GM12878 (cell line): ENCODE measurements around the gene SF1. TPM values are rescaled to one million over a fixed set of nuclear protein-coding genes. Genes with fewer than 3 reads are reported as not detected.

Experiments used
- ATAC-seq: fragments of 200-7000 bp; cut with Tn5 transposase; 3 replicates; pipeline ENCODE4 v1.9.1; 2020; ENCODE audit warnings: mild to moderate bottlenecking, moderate library complexity
- BruUV-seq: library from RNA; stranded (reverse); fragments of 400-500 nt; replicated peaks from 2 replicates; lab custom pipeline; 2021; lab: Mats Ljungman, UMichigan
- CTCF ChIA-PET: fragments of 300-600 bp; sonication (Branson Sonifier 250); formaldehyde crosslinking; extraction: SDS; loops from one replicate; lab custom pipeline; 2021; ENCODE audit warnings: inconsistent platforms; lab: Yijun Ruan, JAX
- POLR2A ChIA-PET: fragments of 350-600 bp; formaldehyde crosslinking; extraction: SDS; loops from one replicate; lab custom pipeline; 2021; ENCODE audit warnings: inconsistent platforms; lab: Charles Lee
- RAD21 ChIA-PET: fragments of 300-600 bp; sonication (Branson Sonifier 250); formaldehyde crosslinking; loops from one replicate; lab custom pipeline; 2023; ENCODE audit warnings: antibody characterized with exemption; ENCODE audit not compliant: unreplicated experiment; lab: Charles Lee
- SMC1A ChIA-PET: fragments of 300-600 bp; sonication (Branson Sonifier 250); formaldehyde crosslinking; loops from one replicate; lab custom pipeline; 2023; ENCODE audit not compliant: unreplicated experiment, uncharacterized antibody; lab: Charles Lee
- DNase-seq: peaks from one replicate; pipeline ENCODE4 v3.0.0-alpha.2; 2011; ENCODE audit warnings: low read depth, low spot score
- FAIRE-seq: peaks from 3 replicates; lab custom pipeline; 2011; peaks lifted over from hg19 to GRCh38; lab: Jason Lieb, UNC
- H2AFZ ChIP-seq: 2 replicates; pipeline ENCODE4 v1.6.0; 2011; ENCODE audit warnings: low read depth, low read length, control low read depth; ENCODE audit not compliant: control insufficient read depth
- H3K27ac ChIP-seq: 2 replicates; pipeline ENCODE4 v1.5.1; 2011; ENCODE audit warnings: control low read depth; ENCODE audit not compliant: control insufficient read depth, insufficient read depth
- H3K27me3 ChIP-seq, 2 experiments: replicated peaks in 1 of 2; 2 replicates each; pipeline versions ENCODE4 v1.6.0 to v1.6.1; 2011; ENCODE audit warnings: low read length in 1 of 2; ENCODE audit not compliant: control insufficient read depth in 2 of 2, insufficient read depth in 2 of 2
- H3K36me3 ChIP-seq, 2 experiments: 2 replicates each; pipeline ENCODE4 v1.5.1; 2011; ENCODE audit warnings: low read length in 1 of 2; ENCODE audit not compliant: control insufficient read depth in 2 of 2, insufficient read depth in 2 of 2
- H3K4me1 ChIP-seq: 2 replicates; pipeline ENCODE4 v1.6.1; 2011; ENCODE audit warnings: mild to moderate bottlenecking, low read length, moderate library complexity, mixed read lengths; ENCODE audit not compliant: control insufficient read depth, insufficient read depth
- H3K4me2 ChIP-seq: 2 replicates; pipeline ENCODE4 v1.6.0; 2011; ENCODE audit warnings: control low read depth; ENCODE audit not compliant: control insufficient read depth, insufficient read depth
- H3K4me3 ChIP-seq: fragments of 200-600 bp; sonication (generic); 2 replicates; pipeline ENCODE4 v1.5.1; 2016
- H3K79me2 ChIP-seq: 2 replicates; pipeline ENCODE4 v1.6.0; 2011; ENCODE audit warnings: low read length; ENCODE audit not compliant: control insufficient read depth, insufficient read depth
- H3K9ac ChIP-seq: 2 replicates; pipeline ENCODE4 v1.8.0; 2011; ENCODE audit warnings: low read length, control low read depth, mixed read lengths; ENCODE audit not compliant: control insufficient read depth, insufficient read depth
- H3K9me3 ChIP-seq: replicated peaks from 3 replicates; pipeline ENCODE4 v1.5.1; 2011; ENCODE audit warnings: mild to moderate bottlenecking, low read length; ENCODE audit not compliant: control insufficient read depth, insufficient read depth
- H4K20me1 ChIP-seq: 2 replicates; pipeline ENCODE4 v1.6.0; 2011; ENCODE audit not compliant: control insufficient read depth, insufficient read depth
- CBFB ChIP-seq: IDR thresholded peaks from 2 replicates; pipeline ENCODE4 v1.6.1; 2016; ENCODE audit warnings: antibody characterized with exemption, low read depth
- MTA3 ChIP-seq: IDR thresholded peaks from 2 replicates; pipeline ENCODE4 v1.6.1; 2012; ENCODE audit warnings: low read length, inconsistent platforms, borderline replicate concordance
- PAX5 ChIP-seq: IDR thresholded peaks from 2 replicates; pipeline ENCODE4 v1.6.1; 2011; ENCODE audit warnings: low read depth, low read length, borderline replicate concordance
- ZBTB33 ChIP-seq: fragments of 450-650 bp; IDR thresholded peaks from 2 replicates; pipeline ENCODE4 v1.6.1; 2017; ENCODE audit warnings: mild to moderate bottlenecking
- ZNF687 ChIP-seq: fragments of 450-650 bp; IDR thresholded peaks from 2 replicates; pipeline ENCODE4 v1.6.1; 2017; ENCODE audit warnings: mild to moderate bottlenecking, moderate library complexity
- WGBS: methylation state at CpG from one replicate; pipeline ENCODE4 v1.1.6; 2016; ENCODE audit warnings: low lambda C conversion rate; ENCODE audit not compliant: insufficient replicate concordance, insufficient coverage; ENCODE audit errors: missing lambda C conversion rate; 5-methylcytosine and 5-hydroxymethylcytosine counted together
- in situ Hi-C: fragments of 300-500 bp; cut with MboI; formaldehyde crosslinking; loops from 9 replicates; pipeline ENCODE4 v1.14.3; 2018; ENCODE audit warnings: mixed read lengths
- intact Hi-C: fragments of 100-400 bp; cut with micrococcal nuclease; formaldehyde crosslinking; loops from one replicate; pipeline ENCODE4 v1.14.2; 2022; ENCODE audit not compliant: unreplicated experiment
- polyA plus RNA-seq, 11 experiments: library from polyadenylated mRNA; depleted of rRNA in 4 of 11; unstranded in 6 of 11; stranded (reverse) in 5 of 11; fragments of >200 nt; fragmentation: Nextera tagmentation in 4 of 11; fragmentation: Illumina TruSeq in 1 of 11; extraction: Ambion mirVana in 4 of 11; extraction: Trizol in 1 of 11; gene quantifications; 1 replicate in 1 of 11; 2 replicates in 10 of 11; pipeline versions ENCODE4 v1.2.1 to v1.2.3, GENCODE V29; 2011 to 2016; ENCODE audit warnings: inconsistent platforms in 2 of 11, missing spikeins in 2 of 11, low read depth in 1 of 11
- total RNA-seq, 4 experiments: library from RNA; depleted of rRNA in 3 of 4; stranded (reverse); fragments of >200 nt in 3 of 4; fragmentation: Illumina TruSeq in 1 of 4; extraction: Trizol in 1 of 4; gene quantifications; 2 replicates each; pipeline versions ENCODE4 v1.2.1 to v1.2.3, GENCODE V29; 2013 to 2021

The SF1 gene
- total and polyA plus RNA-seq, 10 of the 15 experiments (the other 5 are each of a cell fraction or from before 2014, with no cell fraction given) = 13.6 to 337 (median 103) TPM

- H3K4me1 ChIP-seq = peaks cover 37% of the 10 kb centered on the region
- no peaks in the 10 kb centered on the region for H4K20me1 ChIP-seq
- SMC1A ChIA-PET = interaction anchor here (0.8 to 2.6 kb wide), 6 partner anchors 12 to 110 kb away, joined by 3 to 9 read pairs (median 4); partner anchors contain the start of gene SF1
- H3K4me2 ChIP-seq = peak overlapping the region; percentile 87
- H3K36me3 ChIP-seq = peaks cover 6 to 16% of the 10 kb centered on the region in 2 experiments; a peak in 3 of 4 replicates
- RAD21 ChIA-PET = interaction anchor here (0.6 to 2.0 kb wide), 4 partner anchors 11 to 75 kb away, joined by 3 to 10 read pairs (median 4); partner anchors contain the start of gene SF1
- ATAC-seq = no peak
- peak overlapping the region; percentile 57 for H3K27ac ChIP-seq
- H3K9ac ChIP-seq = peak overlapping the region; percentile 20; the same call in 1 of the 2 replicates
- intact Hi-C loops (no loop called here), in situ Hi-C loops (no loop called here)
- POLR2A ChIA-PET = interaction anchor here (0.5 to 5.4 kb wide), 4 partner anchors 16 to 88 kb away, joined by 3 to 33 read pairs (median 3); partner anchors contain the start of gene SF1
- no peak for DNase-seq
- TF ChIP-seq CBFB (no peak), MTA3 (no peak), PAX5 (no peak), ZNF687 (no peak), ZBTB33 (no peak)
- H3K27me3 ChIP-seq = no peaks in the 10 kb centered on the region
- no TSS peak for BruUV-seq
- H3K9me3 ChIP-seq = no peaks in the 10 kb centered on the region
- H3K79me2 ChIP-seq = peaks cover 30% of the 10 kb centered on the region
- no peak for FAIRE-seq
- WGBS = 64% methylated on average over 7 of the region's 7 CpGs
- no peak overlapping the region for H2AFZ ChIP-seq
- H3K4me3 ChIP-seq = peak overlapping the region; percentile 35; the same call in 1 of the 2 replicates
- CTCF ChIA-PET = interaction anchor here (0.6 to 5.8 kb wide), 8 partner anchors 11 to 228 kb away, joined by 3 to 41 read pairs (median 3); partner anchors contain the start of genes MEN1, SF1 and SNX15
Measured at GRCh38 chr11:64799256-64799622, 20.9 kb upstream of the SF1 start.
